ENCODE results near the gene LRP1.

Gene LRP1

DNA sequence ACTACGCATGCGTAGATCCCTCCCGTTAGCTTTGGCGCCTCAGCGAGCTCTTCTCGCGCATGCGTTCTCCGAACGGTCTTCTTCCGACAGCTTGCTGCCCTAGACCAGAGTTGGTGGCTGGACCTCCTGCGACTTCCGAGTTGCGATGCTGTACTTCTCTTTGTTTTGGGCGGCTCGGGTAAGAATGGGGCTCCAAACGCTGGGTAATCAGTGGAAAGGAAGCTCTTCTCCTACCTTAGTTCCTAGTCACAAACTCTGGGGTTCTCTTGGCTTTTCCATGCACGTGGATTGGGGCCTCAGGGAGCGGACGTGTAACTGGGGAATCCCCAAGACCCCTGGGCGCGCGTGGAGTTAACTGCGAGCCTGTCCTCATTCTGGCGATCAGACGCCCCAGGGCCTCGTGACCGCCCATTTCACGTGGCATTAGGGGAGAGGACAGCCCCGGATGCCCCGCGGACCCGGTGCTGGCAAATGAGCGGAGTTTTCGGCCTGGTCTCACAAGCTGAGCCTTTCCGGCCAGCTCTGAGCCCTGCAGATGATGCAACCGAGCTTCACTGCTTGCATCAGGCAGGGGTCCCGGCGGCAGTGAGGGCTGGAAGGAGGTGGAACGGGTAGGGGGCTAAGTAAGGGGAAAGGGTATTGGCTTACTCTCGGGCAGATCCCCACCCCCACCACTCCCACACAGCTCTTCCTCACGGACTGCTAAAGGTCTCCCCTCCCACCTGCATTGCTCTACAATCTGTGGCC is 101.5 kb downstream of the LRP1 start, which contains the start of gene SHMT2:
Gene SHMT2 (plus strand): TSS at position 78 of the 747 bp plus-strand sequence. CDS start 68 bp downstream, at position 146.
- peak; percentile 84 for ATAC-seq
- TF ChIP-seq ZFP3 (CRISPR knock-in tag; IDR thresholded peaks at IDR 0.05) (no peak), ESRRG (CRISPR knock-in tag; IDR thresholded peaks at IDR 0.05) (no peak), SNAI2 (CRISPR knock-in tag; IDR thresholded peaks at IDR 0.05) (no peak), TOX (CRISPR knock-in tag; IDR thresholded peaks at IDR 0.05; ENCODE audit: borderline replicate concordance) (no peak), ZNF8 (CRISPR knock-in tag; IDR thresholded peaks at IDR 0.05) (no peak), BACH2 (CRISPR knock-in tag; IDR thresholded peaks at IDR 0.05; ENCODE audit: borderline replicate concordance) (no peak), RARB (CRISPR knock-in tag; IDR thresholded peaks at IDR 0.05) (no peak), ZNF70 (CRISPR knock-in tag; IDR thresholded peaks at IDR 0.05) (no peak), GLIS3 (CRISPR knock-in tag; IDR thresholded peaks at IDR 0.05) (no peak), ARNTL (CRISPR knock-in tag; IDR thresholded peaks at IDR 0.05; ENCODE audit: borderline replicate concordance, low read depth) (no peak), PPARA (CRISPR knock-in tag; IDR thresholded peaks at IDR 0.05; ENCODE audit: borderline replicate concordance) (no peak), ZC3H10 (CRISPR knock-in tag; IDR thresholded peaks at IDR 0.05) (no peak), TCF4 (CRISPR knock-in tag; IDR thresholded peaks at IDR 0.05; ENCODE audit: borderline replicate concordance) (no peak), ZFP30 (CRISPR knock-in tag; IDR thresholded peaks at IDR 0.05) (no peak), OSR1 (CRISPR knock-in tag; IDR thresholded peaks at IDR 0.05) (no peak)
- TF ChIP-seq, protein P1, sequence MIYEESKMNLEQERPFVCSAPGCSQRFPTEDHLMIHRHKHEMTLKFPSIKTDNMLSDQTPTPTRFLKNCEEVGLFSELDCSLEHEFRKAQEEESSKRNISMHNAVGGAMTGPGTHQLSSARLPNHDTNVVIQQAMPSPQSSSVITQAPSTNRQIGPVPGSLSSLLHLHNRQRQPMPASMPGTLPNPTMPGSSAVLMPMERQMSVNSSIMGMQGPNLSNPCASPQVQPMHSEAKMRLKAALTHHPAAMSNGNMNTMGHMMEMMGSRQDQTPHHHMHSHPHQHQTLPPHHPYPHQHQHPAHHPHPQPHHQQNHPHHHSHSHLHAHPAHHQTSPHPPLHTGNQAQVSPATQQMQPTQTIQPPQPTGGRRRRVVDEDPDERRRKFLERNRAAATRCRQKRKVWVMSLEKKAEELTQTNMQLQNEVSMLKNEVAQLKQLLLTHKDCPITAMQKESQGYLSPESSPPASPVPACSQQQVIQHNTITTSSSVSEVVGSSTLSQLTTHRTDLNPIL (CRISPR knock-in tag; IDR thresholded peaks at IDR 0.05; ENCODE audit: low read depth) = no peak
- TF ChIP-seq, protein P2, sequence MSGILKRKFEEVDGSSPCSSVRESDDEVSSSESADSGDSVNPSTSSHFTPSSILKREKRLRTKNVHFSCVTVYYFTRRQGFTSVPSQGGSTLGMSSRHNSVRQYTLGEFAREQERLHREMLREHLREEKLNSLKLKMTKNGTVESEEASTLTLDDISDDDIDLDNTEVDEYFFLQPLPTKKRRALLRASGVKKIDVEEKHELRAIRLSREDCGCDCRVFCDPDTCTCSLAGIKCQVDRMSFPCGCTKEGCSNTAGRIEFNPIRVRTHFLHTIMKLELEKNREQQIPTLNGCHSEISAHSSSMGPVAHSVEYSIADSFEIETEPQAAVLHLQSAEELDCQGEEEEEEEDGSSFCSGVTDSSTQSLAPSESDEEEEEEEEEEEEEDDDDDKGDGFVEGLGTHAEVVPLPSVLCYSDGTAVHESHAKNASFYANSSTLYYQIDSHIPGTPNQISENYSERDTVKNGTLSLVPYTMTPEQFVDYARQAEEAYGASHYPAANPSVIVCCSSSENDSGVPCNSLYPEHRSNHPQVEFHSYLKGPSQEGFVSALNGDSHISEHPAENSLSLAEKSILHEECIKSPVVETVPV (CRISPR knock-in tag; IDR thresholded peaks at IDR 0.05) = no peak
- TF ChIP-seq, protein P3, sequence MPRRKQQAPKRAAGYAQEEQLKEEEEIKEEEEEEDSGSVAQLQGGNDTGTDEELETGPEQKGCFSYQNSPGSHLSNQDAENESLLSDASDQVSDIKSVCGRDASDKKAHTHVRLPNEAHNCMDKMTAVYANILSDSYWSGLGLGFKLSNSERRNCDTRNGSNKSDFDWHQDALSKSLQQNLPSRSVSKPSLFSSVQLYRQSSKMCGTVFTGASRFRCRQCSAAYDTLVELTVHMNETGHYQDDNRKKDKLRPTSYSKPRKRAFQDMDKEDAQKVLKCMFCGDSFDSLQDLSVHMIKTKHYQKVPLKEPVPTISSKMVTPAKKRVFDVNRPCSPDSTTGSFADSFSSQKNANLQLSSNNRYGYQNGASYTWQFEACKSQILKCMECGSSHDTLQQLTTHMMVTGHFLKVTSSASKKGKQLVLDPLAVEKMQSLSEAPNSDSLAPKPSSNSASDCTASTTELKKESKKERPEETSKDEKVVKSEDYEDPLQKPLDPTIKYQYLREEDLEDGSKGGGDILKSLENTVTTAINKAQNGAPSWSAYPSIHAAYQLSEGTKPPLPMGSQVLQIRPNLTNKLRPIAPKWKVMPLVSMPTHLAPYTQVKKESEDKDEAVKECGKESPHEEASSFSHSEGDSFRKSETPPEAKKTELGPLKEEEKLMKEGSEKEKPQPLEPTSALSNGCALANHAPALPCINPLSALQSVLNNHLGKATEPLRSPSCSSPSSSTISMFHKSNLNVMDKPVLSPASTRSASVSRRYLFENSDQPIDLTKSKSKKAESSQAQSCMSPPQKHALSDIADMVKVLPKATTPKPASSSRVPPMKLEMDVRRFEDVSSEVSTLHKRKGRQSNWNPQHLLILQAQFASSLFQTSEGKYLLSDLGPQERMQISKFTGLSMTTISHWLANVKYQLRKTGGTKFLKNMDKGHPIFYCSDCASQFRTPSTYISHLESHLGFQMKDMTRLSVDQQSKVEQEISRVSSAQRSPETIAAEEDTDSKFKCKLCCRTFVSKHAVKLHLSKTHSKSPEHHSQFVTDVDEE (CRISPR knock-in tag; IDR thresholded peaks at IDR 0.05) = no peak
- TF ChIP-seq, protein P4, sequence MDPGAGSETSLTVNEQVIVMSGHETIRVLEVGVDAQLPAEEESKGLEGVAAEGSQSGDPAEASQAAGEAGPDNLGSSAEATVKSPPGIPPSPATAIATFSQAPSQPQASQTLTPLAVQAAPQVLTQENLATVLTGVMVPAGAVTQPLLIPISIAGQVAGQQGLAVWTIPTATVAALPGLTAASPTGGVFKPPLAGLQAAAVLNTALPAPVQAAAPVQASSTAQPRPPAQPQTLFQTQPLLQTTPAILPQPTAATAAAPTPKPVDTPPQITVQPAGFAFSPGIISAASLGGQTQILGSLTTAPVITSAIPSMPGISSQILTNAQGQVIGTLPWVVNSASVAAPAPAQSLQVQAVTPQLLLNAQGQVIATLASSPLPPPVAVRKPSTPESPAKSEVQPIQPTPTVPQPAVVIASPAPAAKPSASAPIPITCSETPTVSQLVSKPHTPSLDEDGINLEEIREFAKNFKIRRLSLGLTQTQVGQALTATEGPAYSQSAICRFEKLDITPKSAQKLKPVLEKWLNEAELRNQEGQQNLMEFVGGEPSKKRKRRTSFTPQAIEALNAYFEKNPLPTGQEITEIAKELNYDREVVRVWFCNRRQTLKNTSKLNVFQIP (CRISPR knock-in tag; IDR thresholded peaks at IDR 0.05; ENCODE audit: borderline replicate concordance, low read depth) = no peak
- TF ChIP-seq, protein P5, sequence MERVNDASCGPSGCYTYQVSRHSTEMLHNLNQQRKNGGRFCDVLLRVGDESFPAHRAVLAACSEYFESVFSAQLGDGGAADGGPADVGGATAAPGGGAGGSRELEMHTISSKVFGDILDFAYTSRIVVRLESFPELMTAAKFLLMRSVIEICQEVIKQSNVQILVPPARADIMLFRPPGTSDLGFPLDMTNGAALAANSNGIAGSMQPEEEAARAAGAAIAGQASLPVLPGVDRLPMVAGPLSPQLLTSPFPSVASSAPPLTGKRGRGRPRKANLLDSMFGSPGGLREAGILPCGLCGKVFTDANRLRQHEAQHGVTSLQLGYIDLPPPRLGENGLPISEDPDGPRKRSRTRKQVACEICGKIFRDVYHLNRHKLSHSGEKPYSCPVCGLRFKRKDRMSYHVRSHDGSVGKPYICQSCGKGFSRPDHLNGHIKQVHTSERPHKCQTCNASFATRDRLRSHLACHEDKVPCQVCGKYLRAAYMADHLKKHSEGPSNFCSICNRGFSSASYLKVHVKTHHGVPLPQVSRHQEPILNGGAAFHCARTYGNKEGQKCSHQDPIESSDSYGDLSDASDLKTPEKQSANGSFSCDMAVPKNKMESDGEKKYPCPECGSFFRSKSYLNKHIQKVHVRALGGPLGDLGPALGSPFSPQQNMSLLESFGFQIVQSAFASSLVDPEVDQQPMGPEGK (CRISPR knock-in tag; IDR thresholded peaks at IDR 0.05; ENCODE audit: borderline replicate concordance) = no peak

DNA sequence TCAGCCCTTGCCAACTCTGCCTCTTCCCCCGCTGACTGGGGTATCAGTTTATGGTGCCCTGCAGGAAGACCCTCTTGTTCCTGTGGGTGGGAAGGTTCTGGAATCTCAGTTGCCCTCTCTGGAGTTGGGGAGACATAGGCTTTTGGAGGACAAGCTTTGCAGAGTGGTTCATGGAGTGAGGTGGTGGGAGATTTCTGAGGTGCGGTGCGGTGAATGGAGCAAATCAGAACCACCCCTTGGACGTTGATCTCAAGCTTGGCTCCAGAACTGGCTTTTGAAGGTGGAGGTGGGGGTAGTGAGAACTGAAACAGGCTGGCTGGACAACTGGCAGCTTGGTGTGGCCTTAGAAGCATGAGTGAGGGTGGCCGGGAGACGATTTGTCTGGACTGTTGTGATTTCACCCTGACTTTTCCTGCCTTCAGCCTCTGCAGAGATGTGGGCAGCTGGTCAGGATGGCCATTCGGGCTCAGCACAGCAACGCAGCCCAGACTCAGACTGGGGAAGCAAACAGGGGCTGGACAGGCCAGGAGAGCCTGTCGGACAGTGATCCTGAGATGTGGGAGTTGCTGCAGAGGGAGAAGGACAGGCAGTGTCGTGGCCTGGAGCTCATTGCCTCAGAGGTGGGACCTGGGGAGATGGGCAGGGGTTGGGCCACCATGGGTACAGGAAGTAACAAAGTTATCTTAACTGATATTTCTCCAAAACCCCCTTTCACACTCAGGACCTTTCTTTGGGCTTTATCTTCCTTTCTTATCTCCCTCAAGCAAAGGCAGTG is 102.3 kb downstream of the LRP1 start:
- no peak; the same call in 2 of the 3 replicates for ATAC-seq
- TF ChIP-seq CSDC2 (CRISPR knock-in tag; IDR thresholded peaks at IDR 0.05) = no peak
- TF ChIP-seq, protein P3 (CRISPR knock-in tag; IDR thresholded peaks at IDR 0.05) = no peak
- TF ChIP-seq, protein P4 (CRISPR knock-in tag; IDR thresholded peaks at IDR 0.05; ENCODE audit: borderline replicate concordance, low read depth) = no peak
- no peak for TF ChIP-seq OSR1 (CRISPR knock-in tag; IDR thresholded peaks at IDR 0.05)
- no peak for TF ChIP-seq SNAI2 (CRISPR knock-in tag; IDR thresholded peaks at IDR 0.05)
- TF ChIP-seq, protein P1 (CRISPR knock-in tag; IDR thresholded peaks at IDR 0.05; ENCODE audit: low read depth) = no peak
- no peak for TF ChIP-seq PPARA (CRISPR knock-in tag; IDR thresholded peaks at IDR 0.05; ENCODE audit: borderline replicate concordance)
- no peak for TF ChIP-seq ZNF565 (CRISPR knock-in tag; conservative IDR thresholded peaks at IDR 0.05; ENCODE audit: low read depth)
- no peak for TF ChIP-seq BACH2 (CRISPR knock-in tag; IDR thresholded peaks at IDR 0.05; ENCODE audit: borderline replicate concordance)
